ENCODE measurements around the gene PCP4. TPM values are rescaled to one million over a fixed set of nuclear protein-coding genes. Genes with fewer than 3 reads are reported as not detected.
A peak's percentile ranks its signal among the peaks of the same experiment; 100 is the strongest.

Gene PCP4
- total RNA-seq, 1 experiment from 2014 or later = 1.6 TPM

GRCh38 chr21:39851002-39851618, 16.1 kb upstream of the PCP4 start:
- CTCF ChIA-PET = interaction anchor here (1.2 to 4.7 kb wide), 3 partner anchors 14 to 63 kb away, joined by 3 to 42 read pairs (median 4); partner anchors contain the start of gene PCP4

GRCh38 chr21:39852021-39852721, 15.1 kb upstream of the PCP4 start:
- peak overlapping the region; percentile 2; the same call in 1 of the 2 replicates for H3K27ac Mint-ChIP-seq

More at GRCh38 chr21:39851002-39851618, 16.1 kb upstream of the PCP4 start:
- peak overlapping the region; percentile 60; the same call in 1 of the 2 replicates for H3K27ac Mint-ChIP-seq
- peaks cover 3% of the 10 kb centered on the region; the same call in 1 of the 2 replicates for H3K36me3 Mint-ChIP-seq
- H3K27me3 Mint-ChIP-seq (ENCODE audit: low read depth) = no peaks in the 10 kb centered on the region; the same call in 1 of the 2 replicates
- DNase-seq (ENCODE audit: low spot score) (no peak), ATAC-seq (peak; percentile 41; the same call in 1 of the 2 replicates)
- peaks cover 21% of the 10 kb centered on the region for H3K4me1 Mint-ChIP-seq
- no peak overlapping the region for H3K4me3 Mint-ChIP-seq
- peaks cover 39% of the 10 kb centered on the region for H3K9me3 Mint-ChIP-seq
- TF ChIP-seq ZNF671 (CRISPR knock-in tag; IDR thresholded peaks at IDR 0.05) = no peak
- TF ChIP-seq PREB (CRISPR knock-in tag; IDR thresholded peaks at IDR 0.05; ENCODE audit: borderline replicate concordance) = no peak
- TF ChIP-seq USF1 (CRISPR knock-in tag; IDR thresholded peaks at IDR 0.05) = no peak
- no peak for TF ChIP-seq FOXK1 (CRISPR knock-in tag; IDR thresholded peaks at IDR 0.05)
- no peak for TF ChIP-seq NR3C1 (CRISPR knock-in tag; conservative IDR thresholded peaks at IDR 0.05; ENCODE audit: low read depth)
- no peak for TF ChIP-seq JAZF1 (CRISPR knock-in tag; IDR thresholded peaks at IDR 0.05)
- no peak for TF ChIP-seq KAT7 (CRISPR knock-in tag; IDR thresholded peaks at IDR 0.05; ENCODE audit: borderline replicate concordance)
- TF ChIP-seq FOXP4 (CRISPR knock-in tag; IDR thresholded peaks at IDR 0.05) = no peak
- POLR2A ChIA-PET = no interaction called here

GRCh38 chr21:39852726-39853500, 14.3 kb upstream of the PCP4 start:
- Mint-ChIP-seq H3K27ac (no peak overlapping the region), H3K4me3 (no peak overlapping the region), H3K27me3 (ENCODE audit: low read depth) (no peaks in the 10 kb centered on the region; the same call in 1 of the 2 replicates), H3K4me1 (peaks cover 21% of the 10 kb centered on the region), H3K9me3 (peaks cover 47% of the 10 kb centered on the region), H3K36me3 (peaks cover 3% of the 10 kb centered on the region; the same call in 1 of the 2 replicates)
- ChIA-PET POLR2A (no interaction called here), CTCF (interaction anchor here (0.6 to 4.7 kb wide), 4 partner anchors 14 to 268 kb away, joined by 3 to 42 read pairs (median 4); partner anchors contain the start of gene PCP4)
- TF ChIP-seq SOX15 (CRISPR knock-in tag; IDR thresholded peaks at IDR 0.05) (no peak), FOXJ3 (CRISPR knock-in tag; IDR thresholded peaks at IDR 0.05; ENCODE audit: borderline replicate concordance) (no peak), IRF1 (CRISPR knock-in tag; IDR thresholded peaks at IDR 0.05) (no peak), KAT7 (CRISPR knock-in tag; IDR thresholded peaks at IDR 0.05; ENCODE audit: borderline replicate concordance) (no peak), MYBL2 (CRISPR knock-in tag; IDR thresholded peaks at IDR 0.05) (no peak), AFF4 (CRISPR knock-in tag; IDR thresholded peaks at IDR 0.05; ENCODE audit: borderline replicate concordance) (no peak), RORB (CRISPR knock-in tag; IDR thresholded peaks at IDR 0.05) (no peak)
- no peak for DNase-seq (ENCODE audit: low spot score)
- ATAC-seq = no peak

More at GRCh38 chr21:39852021-39852721, 15.1 kb upstream of the PCP4 start:
- H3K27me3 Mint-ChIP-seq (ENCODE audit: low read depth) = no peaks in the 10 kb centered on the region; the same call in 1 of the 2 replicates
- POLR2A ChIA-PET = no interaction called here
- ATAC-seq (no peak), DNase-seq (ENCODE audit: low spot score) (no peak)
- peaks cover 41% of the 10 kb centered on the region for H3K9me3 Mint-ChIP-seq
- no peak overlapping the region for H3K4me3 Mint-ChIP-seq
- H3K4me1 Mint-ChIP-seq = peaks cover 21% of the 10 kb centered on the region
- CTCF ChIA-PET = interaction anchor here (0.6 to 4.7 kb wide), 4 partner anchors 15 to 1177 kb away, joined by 4 to 42 read pairs (median 5); partner anchors contain the start of gene PCP4
- TF ChIP-seq ZBTB21 (CRISPR knock-in tag; IDR thresholded peaks at IDR 0.05; ENCODE audit: borderline replicate concordance) = no peak
- no peak for TF ChIP-seq USF2 (CRISPR knock-in tag; IDR thresholded peaks at IDR 0.05)
- H3K36me3 Mint-ChIP-seq = peaks cover 3% of the 10 kb centered on the region; the same call in 1 of the 2 replicates
